SK-N-SH treated with all-trans-retinoic acid at 6 μM for 48 hours (cell line): ENCODE data around the gene DDX60.

ENCODE experiments used
- ATAC-seq: fragments of 200-7000 bp; cut with Tn5 transposase; 3 replicates; pipeline ENCODE4 v1.9.1; 2020; ENCODE audit warnings: mild to moderate bottlenecking, moderate library complexity
- ARNTL ChIP-seq: fragments of 450-650 bp; formaldehyde crosslinking; IDR thresholded peaks from 2 replicates; pipeline ENCODE4 v1.5.0; 2020; ENCODE audit warnings: low read depth, mild to moderate bottlenecking, moderate library complexity, borderline replicate concordance
- CSDC2 ChIP-seq: fragments of 250-450 bp; sonication (Bioruptor Pico); IDR thresholded peaks from 2 replicates; pipeline ENCODE4 v1.5.0; 2020; ENCODE audit warnings: mild to moderate bottlenecking, moderate library complexity
- CSRNP3 ChIP-seq: fragments of 250-450 bp; sonication (Bioruptor Pico); IDR thresholded peaks from 2 replicates; pipeline ENCODE4 v1.5.1; 2021; ENCODE audit warnings: mild to moderate bottlenecking, moderate library complexity
- ESRRG ChIP-seq: fragments of 250-450 bp; sonication (Bioruptor Pico); IDR thresholded peaks from 2 replicates; pipeline ENCODE4 v1.6.1; 2021; ENCODE audit warnings: mild to moderate bottlenecking
- GLIS3 ChIP-seq: fragments of 250-450 bp; sonication (Bioruptor Pico); IDR thresholded peaks from 2 replicates; pipeline ENCODE4 v1.5.0; 2020; ENCODE audit warnings: mild to moderate bottlenecking, moderate library complexity
- ISL1 ChIP-seq: fragments of 250-450 bp; sonication (Bioruptor Pico); IDR thresholded peaks from 2 replicates; pipeline ENCODE4 v2.1.2; 2022; ENCODE audit warnings: mild to moderate bottlenecking, moderate library complexity
- OSR1 ChIP-seq: fragments of 250-450 bp; sonication (Bioruptor Pico); IDR thresholded peaks from 2 replicates; pipeline ENCODE4 v1.8.0; 2022; ENCODE audit warnings: moderate library complexity, mild to moderate bottlenecking, inconsistent platforms
- PATZ1 ChIP-seq: fragments of 250-450 bp; sonication (Bioruptor Pico); IDR thresholded peaks from 2 replicates; pipeline ENCODE4 v1.8.0; 2020; ENCODE audit warnings: mild to moderate bottlenecking, moderate library complexity, borderline replicate concordance
- PPARA ChIP-seq: fragments of 250-450 bp; sonication (Bioruptor Pico); IDR thresholded peaks from 2 replicates; pipeline ENCODE4 v1.5.0; 2020; ENCODE audit warnings: mild to moderate bottlenecking, borderline replicate concordance
- RARB ChIP-seq: fragments of 250-450 bp; sonication (Bioruptor Pico); IDR thresholded peaks from 2 replicates; pipeline ENCODE4 v1.8.0; 2021; ENCODE audit warnings: mild to moderate bottlenecking, moderate library complexity
- SNAI2 ChIP-seq: fragments of 250-450 bp; sonication (Bioruptor Pico); IDR thresholded peaks from 2 replicates; pipeline ENCODE4 v1.5.0; 2020; ENCODE audit warnings: mild to moderate bottlenecking, moderate library complexity
- TCF4 ChIP-seq: fragments of 250-450 bp; sonication (Bioruptor Pico); IDR thresholded peaks from 2 replicates; pipeline ENCODE4 v1.8.0; 2021; ENCODE audit warnings: mild to moderate bottlenecking, moderate library complexity, borderline replicate concordance
- TSHZ2 ChIP-seq: fragments of 250-450 bp; sonication (Bioruptor Pico); IDR thresholded peaks from 2 replicates; pipeline ENCODE4 v1.5.0; 2020; ENCODE audit warnings: mild to moderate bottlenecking, moderate library complexity
- ZC3H10 ChIP-seq: fragments of 250-450 bp; sonication (Bioruptor Pico); IDR thresholded peaks from 2 replicates; pipeline ENCODE4 v1.5.1; 2021; ENCODE audit warnings: mild to moderate bottlenecking, moderate library complexity
- ZFP3 ChIP-seq: fragments of 250-450 bp; sonication (Bioruptor Pico); IDR thresholded peaks from 2 replicates; pipeline ENCODE4 v1.5.0; 2020; ENCODE audit warnings: mild to moderate bottlenecking, moderate library complexity
- ZFP30 ChIP-seq: fragments of 450-650 bp; formaldehyde crosslinking; IDR thresholded peaks from 2 replicates; pipeline ENCODE4 v1.5.0; 2022; ENCODE audit warnings: mild to moderate bottlenecking, moderate library complexity
- ZNF565 ChIP-seq: fragments of 450-650 bp; formaldehyde crosslinking; conservative IDR thresholded peaks from 2 replicates; pipeline ENCODE4 v1.5.0; 2020; ENCODE audit warnings: low read depth, mild to moderate bottlenecking, moderate library complexity
- ZNF8 ChIP-seq: fragments of 450-650 bp; formaldehyde crosslinking; IDR thresholded peaks from 2 replicates; pipeline ENCODE4 v1.5.0; 2020; ENCODE audit warnings: mild to moderate bottlenecking, moderate library complexity
- TF ChIP-seq, protein P1 (sequence below): fragments of 250-450 bp; sonication (Bioruptor Pico); IDR thresholded peaks from 2 replicates; pipeline ENCODE4 v1.8.0; 2021; ENCODE audit warnings: low read depth, mild to moderate bottlenecking, moderate library complexity, borderline replicate concordance
- TF ChIP-seq, protein P2 (sequence below): fragments of 250-450 bp; sonication (Bioruptor Pico); IDR thresholded peaks from 2 replicates; pipeline ENCODE4 v1.5.1; 2020; ENCODE audit warnings: low read depth, mild to moderate bottlenecking, moderate library complexity

Gene DDX60

GRCh38 chr4:168269896-168270295, 48.7 kb downstream of the DDX60 start:
- no peak for ATAC-seq
- TF ChIP-seq ZNF8 (CRISPR knock-in tag) = no peak
- TF ChIP-seq, all 23 proteins: peak for 0

DNA sequence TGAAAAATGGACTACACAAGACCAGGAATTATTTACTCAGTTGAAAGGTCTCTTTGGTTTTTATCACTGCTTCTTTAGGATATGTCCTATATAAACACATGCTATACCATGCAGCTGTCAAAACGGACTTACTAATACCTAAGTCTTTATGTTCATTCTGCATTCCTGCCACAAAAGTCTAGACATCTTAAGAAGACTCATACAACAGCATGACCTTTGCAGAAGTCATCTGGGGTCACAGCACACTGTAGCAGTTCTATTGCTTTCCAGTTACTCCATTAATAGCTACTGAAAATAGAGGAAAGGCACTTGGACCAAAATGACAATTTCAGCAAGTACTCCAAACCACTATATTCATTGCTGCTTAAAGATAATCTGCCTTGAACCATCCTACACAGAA, 53.2 kb downstream of the DDX60 start:
- TF ChIP-seq PPARA (CRISPR knock-in tag) (no peak), TSHZ2 (no peak), PATZ1 (CRISPR knock-in tag) (no peak), GLIS3 (CRISPR knock-in tag) (no peak), ESRRG (CRISPR knock-in tag) (no peak), ISL1 (CRISPR knock-in tag) (no peak), ZFP3 (CRISPR knock-in tag) (no peak), SNAI2 (CRISPR knock-in tag) (no peak), TCF4 (CRISPR knock-in tag) (no peak), ZFP30 (CRISPR knock-in tag) (no peak), ZNF565 (no peak), CSRNP3 (no peak), ARNTL (CRISPR knock-in tag) (no peak), RARB (CRISPR knock-in tag) (no peak), ZC3H10 (CRISPR knock-in tag) (no peak), CSDC2 (CRISPR knock-in tag) (no peak)
- TF ChIP-seq, protein P1, sequence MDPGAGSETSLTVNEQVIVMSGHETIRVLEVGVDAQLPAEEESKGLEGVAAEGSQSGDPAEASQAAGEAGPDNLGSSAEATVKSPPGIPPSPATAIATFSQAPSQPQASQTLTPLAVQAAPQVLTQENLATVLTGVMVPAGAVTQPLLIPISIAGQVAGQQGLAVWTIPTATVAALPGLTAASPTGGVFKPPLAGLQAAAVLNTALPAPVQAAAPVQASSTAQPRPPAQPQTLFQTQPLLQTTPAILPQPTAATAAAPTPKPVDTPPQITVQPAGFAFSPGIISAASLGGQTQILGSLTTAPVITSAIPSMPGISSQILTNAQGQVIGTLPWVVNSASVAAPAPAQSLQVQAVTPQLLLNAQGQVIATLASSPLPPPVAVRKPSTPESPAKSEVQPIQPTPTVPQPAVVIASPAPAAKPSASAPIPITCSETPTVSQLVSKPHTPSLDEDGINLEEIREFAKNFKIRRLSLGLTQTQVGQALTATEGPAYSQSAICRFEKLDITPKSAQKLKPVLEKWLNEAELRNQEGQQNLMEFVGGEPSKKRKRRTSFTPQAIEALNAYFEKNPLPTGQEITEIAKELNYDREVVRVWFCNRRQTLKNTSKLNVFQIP (CRISPR knock-in tag) = no peak
- TF ChIP-seq, protein P2, sequence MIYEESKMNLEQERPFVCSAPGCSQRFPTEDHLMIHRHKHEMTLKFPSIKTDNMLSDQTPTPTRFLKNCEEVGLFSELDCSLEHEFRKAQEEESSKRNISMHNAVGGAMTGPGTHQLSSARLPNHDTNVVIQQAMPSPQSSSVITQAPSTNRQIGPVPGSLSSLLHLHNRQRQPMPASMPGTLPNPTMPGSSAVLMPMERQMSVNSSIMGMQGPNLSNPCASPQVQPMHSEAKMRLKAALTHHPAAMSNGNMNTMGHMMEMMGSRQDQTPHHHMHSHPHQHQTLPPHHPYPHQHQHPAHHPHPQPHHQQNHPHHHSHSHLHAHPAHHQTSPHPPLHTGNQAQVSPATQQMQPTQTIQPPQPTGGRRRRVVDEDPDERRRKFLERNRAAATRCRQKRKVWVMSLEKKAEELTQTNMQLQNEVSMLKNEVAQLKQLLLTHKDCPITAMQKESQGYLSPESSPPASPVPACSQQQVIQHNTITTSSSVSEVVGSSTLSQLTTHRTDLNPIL (CRISPR knock-in tag) = no peak
- no peak for ATAC-seq

GRCh38 chr4:168264903-168265302, 53.6 kb downstream of the DDX60 start:
- ATAC-seq = no peak
- TF ChIP-seq OSR1 = no peak
- TF ChIP-seq, protein P1 (CRISPR knock-in tag) = no peak
- TF ChIP-seq, protein P2 (CRISPR knock-in tag) = no peak
